Measurements from ENCODE around the gene SPOCD1. TPM values are rescaled to one million over a fixed set of nuclear protein-coding genes. Genes with fewer than 3 reads are reported as not detected.

SPOCD1 gene
- polyA plus RNA-seq, 3 donors, result not detected

DNA sequence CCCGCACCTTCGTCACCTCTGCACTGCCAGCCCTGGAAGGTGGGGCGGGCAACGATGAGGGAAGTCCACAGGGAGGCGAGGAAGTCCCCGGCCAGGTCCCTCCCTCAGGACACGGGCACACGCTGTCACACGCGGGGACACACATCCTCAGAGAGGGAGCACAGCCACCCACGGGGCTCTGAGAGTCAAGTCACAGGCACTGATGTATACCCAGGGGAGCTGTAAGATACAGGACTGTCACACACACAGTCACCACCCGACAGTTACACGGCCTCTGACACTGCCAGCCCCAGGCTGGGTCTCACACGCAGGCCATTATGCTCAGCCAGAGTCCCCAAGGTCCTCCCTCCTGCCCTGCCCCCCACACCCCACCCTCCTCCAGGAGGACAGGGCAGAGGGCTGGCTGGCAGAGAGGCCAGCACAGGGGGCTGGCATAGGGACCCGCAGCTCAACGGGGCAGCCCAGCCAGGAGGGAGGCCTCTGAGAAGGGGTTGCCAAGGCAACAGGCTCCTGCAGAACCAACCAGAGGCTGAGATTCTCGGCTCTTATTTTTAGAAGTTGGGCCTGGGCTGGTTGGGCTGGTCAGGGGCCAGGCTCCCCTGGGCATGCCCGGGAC, 34.0 kb downstream of the SPOCD1 start:
- H3K4me1 ChIP-seq (ENCODE audit: control insufficient read depth in 1 of 2, insufficient read depth in 2 of 2, low read length in 2 of 2), result no peaks in the 10 kb centered on the region
- H3K9ac ChIP-seq (ENCODE audit: insufficient read depth, low read length, poor library complexity, severe bottlenecking), result no peak overlapping the region
- no peak overlapping the region for H3K4me3 Mint-ChIP-seq
- TF ChIP-seq CTCF (IDR thresholded peaks at IDR 0.05), result no peak
- peaks cover 0 to 2% (median 0%) of the 10 kb centered on the region in 7 donors for H3K9me3 Mint-ChIP-seq
- H3K36me3 Mint-ChIP-seq, result no peaks in the 10 kb centered on the region
- H3K4me1 Mint-ChIP-seq, result no peaks in the 10 kb centered on the region
- H3K79me2 ChIP-seq (ENCODE audit: insufficient read depth, low read length), result no peaks in the 10 kb centered on the region
- no peaks in the 10 kb centered on the region for H3K9me3 ChIP-seq (replicated peaks in 1 of 2; ENCODE audit: control insufficient read depth in 1 of 2, insufficient read depth in 1 of 2, low read length in 2 of 2)
- WGBS (ENCODE audit: insufficient coverage), result 81% methylated on average over 16 of the region's 18 CpGs
- no peaks in the 10 kb centered on the region for H3K36me3 ChIP-seq (replicated peaks in 1 of 2; ENCODE audit: control insufficient read depth in 1 of 2, insufficient read depth in 2 of 2, low read length in 2 of 2)
- DNase-seq, result no peak
- intact Hi-C loops (cut with micrococcal nuclease), result loop anchor here in 1 of 2 donors (10.0 kb wide), 1 partner anchor 487 kb away; the partner anchor contains the start of genes SNRNP40 and ZCCHC17
- H3K27me3 Mint-ChIP-seq (ENCODE audit: low read depth in 3 of 3), result peaks cover 9 to 13% (median 10%) of the 10 kb centered on the region in 3 donors
- H3K27ac ChIP-seq (ENCODE audit: low read depth in 1 of 2, low read length in 2 of 2), result no peak overlapping the region
- H3K4me3 ChIP-seq (replicated peaks in 1 of 3; ENCODE audit: low read depth in 2 of 3, low read length in 3 of 3), result no peak overlapping the region
- no peak overlapping the region for H2AFZ ChIP-seq (ENCODE audit: insufficient read depth, low read depth, low read length, poor library complexity, severe bottlenecking)
- no peak overlapping the region for H3K4me2 ChIP-seq (replicated peaks; ENCODE audit: extremely low read depth, low read length, poor library complexity, severe bottlenecking)
- no peaks in the 10 kb centered on the region for H3K27me3 ChIP-seq (ENCODE audit: control insufficient read depth in 2 of 2, insufficient read depth in 2 of 2, low read length in 2 of 2)
- H3K27ac Mint-ChIP-seq, result peak overlapping the region in 1 of 7 donors; percentile 23
- no peaks in the 10 kb centered on the region for H4K20me1 ChIP-seq (ENCODE audit: insufficient read depth, low read length)

- no peaks in the 10 kb centered on the region for H3K79me2 ChIP-seq (ENCODE audit: insufficient read depth, low read length)
- H2AFZ ChIP-seq (ENCODE audit: insufficient read depth, low read depth, low read length, poor library complexity, severe bottlenecking), result no peak overlapping the region
- no peaks in the 10 kb centered on the region for H3K36me3 ChIP-seq (replicated peaks in 1 of 2; ENCODE audit: control insufficient read depth in 1 of 2, insufficient read depth in 2 of 2, low read length in 2 of 2)
- Mint-ChIP-seq H3K27me3 (ENCODE audit: low read depth in 3 of 3) (peaks cover 11 to 19% (median 15%) of the 10 kb centered on the region in 3 donors), H3K4me1 (no peaks in the 10 kb centered on the region), H3K9me3 (peaks cover 0 to 2% (median 0%) of the 10 kb centered on the region in 7 donors), H3K27ac (peak overlapping the region in 1 of 7 donors; percentile 23), H3K36me3 (no peaks in the 10 kb centered on the region), H3K4me3 (no peak overlapping the region)
- DNase-seq, result no peak
- no peaks in the 10 kb centered on the region for H3K9me3 ChIP-seq (replicated peaks in 1 of 2; ENCODE audit: control insufficient read depth in 1 of 2, insufficient read depth in 1 of 2, low read length in 2 of 2)
- no peaks in the 10 kb centered on the region for H4K20me1 ChIP-seq (ENCODE audit: insufficient read depth, low read length)
- no peak overlapping the region for H3K4me3 ChIP-seq (replicated peaks in 1 of 3; ENCODE audit: low read depth in 2 of 3, low read length in 3 of 3)
- no peak overlapping the region for H3K9ac ChIP-seq (ENCODE audit: insufficient read depth, low read length, poor library complexity, severe bottlenecking)
- H3K4me2 ChIP-seq (replicated peaks; ENCODE audit: extremely low read depth, low read length, poor library complexity, severe bottlenecking), result no peak overlapping the region
- TF ChIP-seq CTCF (IDR thresholded peaks at IDR 0.05), result no peak
- WGBS (ENCODE audit: insufficient coverage), result 93% methylated on average over 4 of the region's 7 CpGs
- no peak overlapping the region for H3K27ac ChIP-seq (ENCODE audit: low read depth in 1 of 2, low read length in 2 of 2)
- intact Hi-C loops (cut with micrococcal nuclease), result loop anchor here in 1 of 2 donors (10.0 kb wide), 1 partner anchor 486 kb away; the partner anchor contains the start of genes SNRNP40 and ZCCHC17
- no peaks in the 10 kb centered on the region for H3K27me3 ChIP-seq (ENCODE audit: control insufficient read depth in 2 of 2, insufficient read depth in 2 of 2, low read length in 2 of 2)
- H3K4me1 ChIP-seq (ENCODE audit: control insufficient read depth in 1 of 2, insufficient read depth in 2 of 2, low read length in 2 of 2), result no peaks in the 10 kb centered on the region
These were observed 34.6 kb downstream of the SPOCD1 start for GRCh38 chr1:31781138-31781755.

Measured in CD14-positive monocyte (primary cell).